Caco-2 (cell line): Measurements from ENCODE around the gene SECISBP2L. TPM values are rescaled to one million over a fixed set of nuclear protein-coding genes. Genes with fewer than 3 reads are reported as not detected.

Experiments used
- BruUV-seq: library from RNA; stranded (reverse); fragments of 400-500 nt; replicated peaks from 2 replicates; lab custom pipeline; 2021; lab: Mats Ljungman, UMichigan
- CTCF ChIA-PET: fragments of 300-600 bp; sonication (Branson Sonifier 250); formaldehyde crosslinking; loops from one replicate; lab custom pipeline; 2022; ENCODE audit warnings: antibody characterized with exemption; lab: Charles Lee
- POLR2A ChIA-PET: fragments of 300-600 bp; sonication (Branson Sonifier 250); formaldehyde crosslinking; loops from one replicate; lab custom pipeline; 2022; ENCODE audit warnings: antibody characterized with exemption; lab: Charles Lee
- DNase-seq, 2 experiments: peaks; one replicate each; pipeline versions ENCODE4 v3.0.0 to v3.0.0-alpha.2; 2020 to 2022
- H3K27me3 ChIP-seq: replicated peaks from 2 replicates; pipeline ENCODE4 v1.6.0; 2011; ENCODE audit warnings: low read length; ENCODE audit not compliant: control insufficient read depth, insufficient read depth
- H3K36me3 ChIP-seq: 2 replicates; pipeline ENCODE4 v1.5.1; 2011; ENCODE audit warnings: low read length; ENCODE audit not compliant: control insufficient read depth, insufficient read depth
- H3K4me1 ChIP-seq: fragments of 250-450 bp; sonication (Bioruptor Pico); 2 replicates; pipeline ENCODE4 v1.5.1; 2020; ENCODE audit warnings: mild to moderate bottlenecking
- H3K4me3 ChIP-seq: 2 replicates; pipeline ENCODE4 v1.5.1; 2011; ENCODE audit warnings: low read depth, mild to moderate bottlenecking, control low read depth, low read length
- H3K9me3 ChIP-seq: fragments of 250-450 bp; sonication (Bioruptor Pico); 2 replicates; pipeline ENCODE4 v1.5.1; 2020; ENCODE audit warnings: mild to moderate bottlenecking, moderate library complexity
- H3K27ac Mint-ChIP-seq: one replicate; pipeline ENCODE4 v1.8.0; 2022; ENCODE audit warnings: mixed read lengths; ENCODE audit not compliant: unreplicated experiment
- H3K27me3 Mint-ChIP-seq: one replicate; pipeline ENCODE4 v1.8.0; 2022; ENCODE audit warnings: mixed read lengths; ENCODE audit not compliant: insufficient read depth, unreplicated experiment
- H3K36me3 Mint-ChIP-seq: one replicate; pipeline ENCODE4 v1.8.0; 2022; ENCODE audit warnings: mild to moderate bottlenecking, mixed read lengths; ENCODE audit not compliant: insufficient read depth, unreplicated experiment
- H3K4me1 Mint-ChIP-seq: one replicate; pipeline ENCODE4 v1.8.0; 2022; ENCODE audit warnings: low read depth, mixed read lengths; ENCODE audit not compliant: unreplicated experiment
- H3K4me3 Mint-ChIP-seq: one replicate; pipeline ENCODE4 v1.8.0; 2022; ENCODE audit warnings: mild to moderate bottlenecking, moderate library complexity, mixed read lengths; ENCODE audit not compliant: unreplicated experiment
- H3K9me3 Mint-ChIP-seq: one replicate; pipeline ENCODE4 v1.8.0; 2022; ENCODE audit warnings: mixed read lengths; ENCODE audit not compliant: unreplicated experiment
- CTCF ChIP-seq, 2 experiments: fragments of 200-600 bp in 1 of 2; IDR thresholded peaks; 1 replicate in 1 of 2; 2 replicates in 1 of 2; pipeline versions ENCODE4 v1.5.1 to v1.8.0; 2011 to 2022; ENCODE audit warnings: antibody characterized with exemption in 1 of 2, control low read depth in 1 of 2, inconsistent platforms in 1 of 2, low read depth in 1 of 2, low read length in 1 of 2, mild to moderate bottlenecking in 1 of 2, moderate library complexity in 1 of 2; ENCODE audit not compliant: insufficient read depth in 1 of 2, severe bottlenecking in 1 of 2, unreplicated experiment in 1 of 2
- intact Hi-C: fragments of 100-400 bp; cut with micrococcal nuclease; formaldehyde crosslinking; loops from one replicate; pipeline ENCODE4 v1.10.0; 2022; ENCODE audit not compliant: unreplicated experiment
- total RNA-seq: library from RNA; stranded (reverse); gene quantifications from 2 replicates; pipeline ENCODE4 v1.2.3, GENCODE V29; 2022

Gene SECISBP2L
- total RNA-seq, 1 experiment from 2014 or later = 27.9 TPM

- DNase-seq = no peak
- no TSS peak for BruUV-seq
- H3K27me3 ChIP-seq = no peaks in the 10 kb centered on the region
- Mint-ChIP-seq H3K4me3 (no peak overlapping the region), H3K36me3 (no peaks in the 10 kb centered on the region), H3K27ac (no peak overlapping the region), H3K27me3 (peaks cover 15% of the 10 kb centered on the region), H3K9me3 (no peaks in the 10 kb centered on the region), H3K4me1 (no peaks in the 10 kb centered on the region)
- H3K4me3 ChIP-seq = no peak overlapping the region
- H3K9me3 ChIP-seq = no peaks in the 10 kb centered on the region
- ChIA-PET CTCF (interaction anchor here (0.6 kb wide), 1 partner anchor 91 kb away, joined by 4 read pairs; no protein-coding TSS in a partner anchor), POLR2A (no interaction called here)
- TF ChIP-seq CTCF (IDR thresholded peaks at IDR 0.05; ENCODE audit: insufficient read depth in 1 of 2, low read depth in 1 of 2, low read length in 1 of 2, severe bottlenecking in 1 of 2, unreplicated experiment in 1 of 2) = no peak
- H3K4me1 ChIP-seq = no peaks in the 10 kb centered on the region
- no peaks in the 10 kb centered on the region for H3K36me3 ChIP-seq
- intact Hi-C loops = no loop called here
Observed at GRCh38 chr15:48955967-48956366, 90.3 kb downstream of the SECISBP2L start.

- Histone ChIP-seq H3K4me3 (no peak overlapping the region), H3K4me1 (no peaks in the 10 kb centered on the region), H3K36me3 (no peaks in the 10 kb centered on the region), H3K9me3 (no peaks in the 10 kb centered on the region), H3K27me3 (no peaks in the 10 kb centered on the region)
- Mint-ChIP-seq H3K9me3 (no peaks in the 10 kb centered on the region), H3K27ac (no peak overlapping the region), H3K4me1 (no peaks in the 10 kb centered on the region), H3K4me3 (no peak overlapping the region), H3K27me3 (peaks cover 14% of the 10 kb centered on the region), H3K36me3 (no peaks in the 10 kb centered on the region)
- ChIA-PET CTCF (interaction anchor here (0.6 kb wide), 1 partner anchor 91 kb away, joined by 4 read pairs; no protein-coding TSS in a partner anchor), POLR2A (no interaction called here)
- BruUV-seq = no TSS peak
- intact Hi-C loops = no loop called here
- DNase-seq = no peak
- TF ChIP-seq CTCF (IDR thresholded peaks at IDR 0.05; ENCODE audit: insufficient read depth in 1 of 2, low read depth in 1 of 2, low read length in 1 of 2, severe bottlenecking in 1 of 2, unreplicated experiment in 1 of 2) = no peak
Observed at GRCh38 chr15:48955370-48955769, 90.9 kb downstream of the SECISBP2L start.

GRCh38 chr15:48954538-48954937 lies 91.7 kb downstream of the SECISBP2L start:
- ChIA-PET CTCF (no interaction called here), POLR2A (no interaction called here)
- Mint-ChIP-seq H3K4me3 (no peak overlapping the region), H3K27me3 (peaks cover 11% of the 10 kb centered on the region), H3K36me3 (no peaks in the 10 kb centered on the region), H3K9me3 (no peaks in the 10 kb centered on the region), H3K4me1 (no peaks in the 10 kb centered on the region), H3K27ac (no peak overlapping the region)
- Histone ChIP-seq H3K36me3 (no peaks in the 10 kb centered on the region), H3K9me3 (no peaks in the 10 kb centered on the region), H3K4me1 (no peaks in the 10 kb centered on the region), H3K4me3 (no peak overlapping the region), H3K27me3 (no peaks in the 10 kb centered on the region)
- intact Hi-C loops = no loop called here
- DNase-seq = no peak
- no TSS peak for BruUV-seq
- TF ChIP-seq CTCF (IDR thresholded peaks at IDR 0.05; ENCODE audit: insufficient read depth in 1 of 2, low read depth in 1 of 2, low read length in 1 of 2, severe bottlenecking in 1 of 2, unreplicated experiment in 1 of 2) = no peak
